ENCODE data around the gene KCNJ10. TPM values are rescaled to one million over a fixed set of nuclear protein-coding genes. Genes with fewer than 3 reads are reported as not detected.

The KCNJ10 gene
- total and polyA plus RNA-seq, 12 donors = 0.11 to 0.32 (median 0.13) TPM; not detected in 7

DNA sequence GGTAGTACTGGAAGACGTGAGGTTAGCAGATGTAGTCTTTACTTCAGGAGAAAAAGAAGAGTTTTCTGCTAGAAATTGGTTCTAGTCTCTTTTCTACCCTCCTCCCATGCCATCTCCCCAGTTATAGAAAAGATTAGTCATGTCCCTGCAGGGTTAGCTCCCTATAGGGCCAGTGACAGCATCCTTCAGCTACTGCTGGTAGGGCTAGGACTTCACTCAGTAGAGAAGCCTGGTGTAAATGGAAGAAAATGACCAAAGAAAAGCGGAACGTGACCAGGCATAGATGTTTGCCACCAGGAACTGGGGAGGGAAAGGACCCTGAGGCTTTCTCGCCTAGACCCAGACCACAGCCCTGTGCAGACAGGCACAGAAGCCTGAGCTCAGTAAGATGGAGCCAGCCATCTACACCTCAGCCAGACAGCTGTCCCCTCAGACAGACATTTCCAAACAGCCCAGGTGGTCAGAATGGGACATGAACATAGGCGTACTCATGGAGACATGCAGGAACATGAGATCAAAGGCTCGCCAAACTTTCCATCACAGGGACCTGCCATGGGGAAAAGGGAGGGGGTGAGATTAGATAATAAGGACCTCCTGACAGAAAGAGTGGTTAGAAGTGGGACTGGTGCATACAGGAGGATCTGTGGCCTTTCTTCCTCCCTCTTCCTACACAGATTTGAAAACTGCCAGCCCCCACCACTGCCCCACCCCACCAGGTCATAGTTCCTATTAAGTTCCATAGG is 92.4 kb downstream of the KCNJ10 start:
- H3K9me3 ChIP-seq (replicated peaks in 1 of 3) = no peaks in the 10 kb centered on the region
- 85 to 95% (median 87%) methylated on average over 6 of the region's 6 CpGs for WGBS, 4 donors
- no peak overlapping the region for H3K4me3 ChIP-seq
- DNase-seq = no peak
- TF ChIP-seq, protein P1, sequence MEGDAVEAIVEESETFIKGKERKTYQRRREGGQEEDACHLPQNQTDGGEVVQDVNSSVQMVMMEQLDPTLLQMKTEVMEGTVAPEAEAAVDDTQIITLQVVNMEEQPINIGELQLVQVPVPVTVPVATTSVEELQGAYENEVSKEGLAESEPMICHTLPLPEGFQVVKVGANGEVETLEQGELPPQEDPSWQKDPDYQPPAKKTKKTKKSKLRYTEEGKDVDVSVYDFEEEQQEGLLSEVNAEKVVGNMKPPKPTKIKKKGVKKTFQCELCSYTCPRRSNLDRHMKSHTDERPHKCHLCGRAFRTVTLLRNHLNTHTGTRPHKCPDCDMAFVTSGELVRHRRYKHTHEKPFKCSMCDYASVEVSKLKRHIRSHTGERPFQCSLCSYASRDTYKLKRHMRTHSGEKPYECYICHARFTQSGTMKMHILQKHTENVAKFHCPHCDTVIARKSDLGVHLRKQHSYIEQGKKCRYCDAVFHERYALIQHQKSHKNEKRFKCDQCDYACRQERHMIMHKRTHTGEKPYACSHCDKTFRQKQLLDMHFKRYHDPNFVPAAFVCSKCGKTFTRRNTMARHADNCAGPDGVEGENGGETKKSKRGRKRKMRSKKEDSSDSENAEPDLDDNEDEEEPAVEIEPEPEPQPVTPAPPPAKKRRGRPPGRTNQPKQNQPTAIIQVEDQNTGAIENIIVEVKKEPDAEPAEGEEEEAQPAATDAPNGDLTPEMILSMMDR (IDR thresholded peaks at IDR 0.05) = no peak
- TF ChIP-seq POLR2A (IDR thresholded peaks at IDR 0.05) = no peak
- peaks cover 16% of the 10 kb centered on the region for H3K27me3 ChIP-seq
- intact Hi-C loops (cut with DNase I) = no loop called here
- no peaks in the 10 kb centered on the region for H3K4me1 ChIP-seq (replicated peaks in 1 of 2)
- no peak overlapping the region for H3K27ac ChIP-seq
- H3K36me3 ChIP-seq (replicated peaks in 1 of 2) = no peaks in the 10 kb centered on the region

DNA sequence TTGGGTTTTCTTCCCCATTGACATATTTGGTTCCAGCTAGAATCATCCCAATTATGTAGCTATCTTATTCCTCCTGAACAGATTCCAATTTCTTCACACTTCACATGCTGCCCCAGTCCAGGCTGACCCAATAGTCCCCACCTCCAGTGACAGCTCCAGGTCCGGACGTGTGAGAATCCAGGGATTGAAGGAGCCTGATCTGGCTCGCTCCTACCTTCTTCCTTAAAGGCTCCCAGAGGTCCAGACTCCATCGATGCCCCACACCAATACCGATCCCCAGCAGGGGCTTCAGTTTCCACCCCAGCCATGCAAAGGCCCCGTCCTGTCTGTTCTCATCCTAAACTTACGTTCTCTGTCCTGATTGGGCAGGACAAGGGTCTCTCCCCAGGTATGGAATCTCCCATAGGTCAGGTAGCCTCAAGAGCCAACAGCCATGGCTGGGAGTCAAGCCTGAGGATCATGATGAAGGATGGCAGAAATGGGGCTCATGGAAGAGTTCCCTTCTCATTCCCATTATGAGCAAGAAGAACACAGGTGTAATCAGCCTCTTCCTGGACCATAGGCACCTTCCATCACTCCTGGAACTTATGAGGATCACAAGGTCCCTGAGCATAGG is 95.5 kb downstream of the KCNJ10 start:
- H3K36me3 ChIP-seq (replicated peaks in 1 of 2) = no peaks in the 10 kb centered on the region
- H3K9me3 ChIP-seq (replicated peaks in 1 of 3) = no peaks in the 10 kb centered on the region
- H3K4me1 ChIP-seq (replicated peaks in 1 of 2) = peaks cover 0 to 5% of the 10 kb centered on the region in 2 donors
- TF ChIP-seq, protein P1 (IDR thresholded peaks at IDR 0.05) = no peak
- no peak for TF ChIP-seq POLR2A (IDR thresholded peaks at IDR 0.05)
- WGBS, 4 donors = 92 to 94% (median 93%) methylated on average over 7 of the region's 7 CpGs
- no peak for DNase-seq
- no peak overlapping the region for H3K27ac ChIP-seq
- H3K27me3 ChIP-seq = peaks cover 17% of the 10 kb centered on the region
- intact Hi-C loops (cut with DNase I) = no loop called here
- H3K4me3 ChIP-seq = no peak overlapping the region

DNA sequence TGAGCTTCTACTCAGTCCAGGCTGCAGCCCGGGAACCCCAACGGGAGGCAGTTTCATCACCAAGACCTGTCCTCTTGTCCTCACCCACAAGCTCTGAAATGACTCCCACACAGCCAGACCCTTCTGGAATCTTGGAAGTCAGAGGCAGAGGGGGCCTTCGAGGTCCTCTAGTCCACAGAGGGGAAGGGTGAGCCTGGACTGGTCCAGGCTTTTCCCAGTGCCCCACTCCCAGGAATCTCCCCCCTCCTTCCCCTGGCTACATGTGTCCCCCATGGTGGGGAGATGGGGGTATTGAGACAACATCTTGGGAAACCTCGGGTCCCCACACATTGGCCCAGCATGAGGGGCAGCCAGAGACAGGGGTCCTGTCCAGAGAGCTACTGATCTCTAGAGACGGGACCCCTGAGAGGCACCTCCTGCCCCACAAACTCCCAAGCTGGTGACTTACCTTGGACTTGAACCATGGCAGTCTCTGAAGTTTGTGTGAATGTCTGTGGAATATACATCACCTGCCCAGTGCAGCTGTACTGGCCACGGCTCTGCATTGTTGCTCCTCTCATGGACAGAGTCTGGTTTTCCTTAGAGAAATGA is 96.5 kb downstream of the KCNJ10 start:
- H3K4me1 ChIP-seq (replicated peaks in 1 of 2) = peaks cover 0 to 5% of the 10 kb centered on the region in 2 donors
- H3K27me3 ChIP-seq = peaks cover 26% of the 10 kb centered on the region
- H3K27ac ChIP-seq = no peak overlapping the region
- TF ChIP-seq POLR2A (IDR thresholded peaks at IDR 0.05) = no peak
- TF ChIP-seq, protein P1 (IDR thresholded peaks at IDR 0.05) = no peak
- no peaks in the 10 kb centered on the region for H3K9me3 ChIP-seq (replicated peaks in 1 of 3)
- H3K36me3 ChIP-seq (replicated peaks in 1 of 2) = no peaks in the 10 kb centered on the region
- intact Hi-C loops (cut with DNase I) = no loop called here
- no peak overlapping the region for H3K4me3 ChIP-seq
- no peak for DNase-seq
- WGBS, 4 donors = 57 to 87% (median 81%) methylated on average over 4 to 6 of the region's 6 CpGs

DNA sequence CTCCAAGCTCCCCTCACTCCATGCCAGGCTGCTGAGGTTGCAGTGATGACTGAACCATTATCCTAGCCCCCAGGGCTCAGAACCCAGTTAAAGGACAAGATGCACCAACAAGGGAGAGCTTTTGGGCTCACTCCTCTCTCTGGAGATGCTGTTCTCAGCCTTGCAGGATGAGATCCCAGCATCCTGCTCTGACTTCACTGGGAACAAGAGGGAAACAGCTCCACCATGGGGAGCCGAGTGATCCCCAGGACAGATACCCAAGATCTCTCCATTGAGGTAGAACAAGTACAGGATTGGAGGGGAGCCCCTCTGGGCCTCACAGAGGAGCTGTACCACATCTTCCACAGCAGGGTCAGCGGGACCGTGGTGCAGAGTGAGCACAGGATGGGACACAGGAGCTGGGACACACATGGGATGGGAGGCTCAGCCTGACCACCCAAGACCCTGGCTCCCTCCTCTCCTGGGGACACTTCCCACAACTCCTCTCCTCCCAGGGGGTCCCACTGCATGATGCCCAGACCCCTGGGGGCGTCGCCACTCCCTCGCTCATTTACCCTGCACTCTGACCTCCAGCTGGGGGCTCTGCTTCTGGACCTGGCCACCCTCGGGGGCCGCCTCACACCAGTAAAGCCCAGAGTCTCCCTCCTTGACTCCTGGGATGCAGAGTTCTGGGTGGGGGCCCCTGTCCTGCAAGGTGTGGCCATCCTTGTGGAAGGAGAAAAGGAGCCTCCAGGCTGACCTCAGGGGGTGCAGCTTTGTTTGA is 97.3 kb downstream of the KCNJ10 start:
- no peak overlapping the region for H3K27ac ChIP-seq
- WGBS, 4 donors = 74 to 93% (median 82%) methylated on average over 6 to 8 of the region's 8 CpGs
- TF ChIP-seq, protein P1 (IDR thresholded peaks at IDR 0.05) = no peak
- TF ChIP-seq POLR2A (IDR thresholded peaks at IDR 0.05) = no peak
- no peaks in the 10 kb centered on the region for H3K9me3 ChIP-seq (replicated peaks in 1 of 3)
- no peak for DNase-seq
- no peaks in the 10 kb centered on the region for H3K36me3 ChIP-seq (replicated peaks in 1 of 2)
- no peak overlapping the region for H3K4me3 ChIP-seq
- H3K27me3 ChIP-seq = peaks cover 26% of the 10 kb centered on the region
- intact Hi-C loops (cut with DNase I) = no loop called here
- peaks cover 0 to 5% of the 10 kb centered on the region in 2 donors for H3K4me1 ChIP-seq (replicated peaks in 1 of 2)
